HL-60 (cell line): ENCODE measurements around the gene MS4A4A.

Experiments used
- GABPA ChIP-seq: IDR thresholded peaks from 2 replicates; pipeline ENCODE4 v1.6.1; 2012; ENCODE audit warnings: low read depth
- TF ChIP-seq, protein P1 (sequence below): IDR thresholded peaks from 2 replicates; pipeline ENCODE4 v1.6.1; 2012; ENCODE audit warnings: low read depth; ENCODE audit not compliant: insufficient replicate concordance
- TF ChIP-seq, protein P2 (sequence below): IDR thresholded peaks from one replicate; pipeline ENCODE4 v1.5.1; 2011; ENCODE audit warnings: low read length, control low read depth, inconsistent platforms; ENCODE audit not compliant: insufficient read depth

DNA sequence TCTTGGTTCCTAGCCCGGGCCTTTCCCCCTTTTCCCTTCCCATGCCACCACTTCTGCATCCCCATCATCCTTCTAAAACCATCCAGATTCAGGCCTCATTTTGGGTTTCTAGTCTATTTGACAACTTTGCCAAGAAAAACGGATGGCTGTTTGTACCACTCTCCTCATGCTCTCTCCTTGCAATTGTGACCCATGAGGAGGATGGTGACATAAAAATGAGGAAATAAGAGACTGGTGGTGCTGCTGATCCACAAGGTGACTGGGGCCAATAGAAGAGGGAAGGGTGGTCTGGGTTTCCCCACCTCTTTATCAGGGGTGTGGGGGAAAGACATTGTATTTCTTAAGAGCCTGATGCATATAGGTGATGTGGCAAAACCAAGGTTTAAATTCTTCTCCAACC, 1.0 kb downstream of the MS4A4A start:
- TF ChIP-seq, protein P1, sequence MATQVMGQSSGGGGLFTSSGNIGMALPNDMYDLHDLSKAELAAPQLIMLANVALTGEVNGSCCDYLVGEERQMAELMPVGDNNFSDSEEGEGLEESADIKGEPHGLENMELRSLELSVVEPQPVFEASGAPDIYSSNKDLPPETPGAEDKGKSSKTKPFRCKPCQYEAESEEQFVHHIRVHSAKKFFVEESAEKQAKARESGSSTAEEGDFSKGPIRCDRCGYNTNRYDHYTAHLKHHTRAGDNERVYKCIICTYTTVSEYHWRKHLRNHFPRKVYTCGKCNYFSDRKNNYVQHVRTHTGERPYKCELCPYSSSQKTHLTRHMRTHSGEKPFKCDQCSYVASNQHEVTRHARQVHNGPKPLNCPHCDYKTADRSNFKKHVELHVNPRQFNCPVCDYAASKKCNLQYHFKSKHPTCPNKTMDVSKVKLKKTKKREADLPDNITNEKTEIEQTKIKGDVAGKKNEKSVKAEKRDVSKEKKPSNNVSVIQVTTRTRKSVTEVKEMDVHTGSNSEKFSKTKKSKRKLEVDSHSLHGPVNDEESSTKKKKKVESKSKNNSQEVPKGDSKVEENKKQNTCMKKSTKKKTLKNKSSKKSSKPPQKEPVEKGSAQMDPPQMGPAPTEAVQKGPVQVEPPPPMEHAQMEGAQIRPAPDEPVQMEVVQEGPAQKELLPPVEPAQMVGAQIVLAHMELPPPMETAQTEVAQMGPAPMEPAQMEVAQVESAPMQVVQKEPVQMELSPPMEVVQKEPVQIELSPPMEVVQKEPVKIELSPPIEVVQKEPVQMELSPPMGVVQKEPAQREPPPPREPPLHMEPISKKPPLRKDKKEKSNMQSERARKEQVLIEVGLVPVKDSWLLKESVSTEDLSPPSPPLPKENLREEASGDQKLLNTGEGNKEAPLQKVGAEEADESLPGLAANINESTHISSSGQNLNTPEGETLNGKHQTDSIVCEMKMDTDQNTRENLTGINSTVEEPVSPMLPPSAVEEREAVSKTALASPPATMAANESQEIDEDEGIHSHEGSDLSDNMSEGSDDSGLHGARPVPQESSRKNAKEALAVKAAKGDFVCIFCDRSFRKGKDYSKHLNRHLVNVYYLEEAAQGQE = no peak
- TF ChIP-seq, protein P2, sequence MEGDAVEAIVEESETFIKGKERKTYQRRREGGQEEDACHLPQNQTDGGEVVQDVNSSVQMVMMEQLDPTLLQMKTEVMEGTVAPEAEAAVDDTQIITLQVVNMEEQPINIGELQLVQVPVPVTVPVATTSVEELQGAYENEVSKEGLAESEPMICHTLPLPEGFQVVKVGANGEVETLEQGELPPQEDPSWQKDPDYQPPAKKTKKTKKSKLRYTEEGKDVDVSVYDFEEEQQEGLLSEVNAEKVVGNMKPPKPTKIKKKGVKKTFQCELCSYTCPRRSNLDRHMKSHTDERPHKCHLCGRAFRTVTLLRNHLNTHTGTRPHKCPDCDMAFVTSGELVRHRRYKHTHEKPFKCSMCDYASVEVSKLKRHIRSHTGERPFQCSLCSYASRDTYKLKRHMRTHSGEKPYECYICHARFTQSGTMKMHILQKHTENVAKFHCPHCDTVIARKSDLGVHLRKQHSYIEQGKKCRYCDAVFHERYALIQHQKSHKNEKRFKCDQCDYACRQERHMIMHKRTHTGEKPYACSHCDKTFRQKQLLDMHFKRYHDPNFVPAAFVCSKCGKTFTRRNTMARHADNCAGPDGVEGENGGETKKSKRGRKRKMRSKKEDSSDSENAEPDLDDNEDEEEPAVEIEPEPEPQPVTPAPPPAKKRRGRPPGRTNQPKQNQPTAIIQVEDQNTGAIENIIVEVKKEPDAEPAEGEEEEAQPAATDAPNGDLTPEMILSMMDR = no peak
- no peak for TF ChIP-seq GABPA
